PC-9 (cell line): ENCODE data around the gene ZNF462. TPM values are rescaled to one million over a fixed set of nuclear protein-coding genes. Genes with fewer than 3 reads are reported as not detected.

Experiments
- BruUV-seq: library from RNA; stranded (reverse); fragments of 400-500 nt; replicated peaks from 2 replicates; lab custom pipeline; 2021; lab: Mats Ljungman, UMichigan
- CTCF ChIA-PET: fragments of 300-600 bp; sonication (Branson Sonifier 250); formaldehyde crosslinking; loops from one replicate; lab custom pipeline; 2022; ENCODE audit warnings: antibody characterized with exemption; lab: Charles Lee
- POLR2A ChIA-PET: fragments of 300-600 bp; sonication (Branson Sonifier 250); formaldehyde crosslinking; loops from one replicate; lab custom pipeline; 2022; ENCODE audit warnings: antibody characterized with exemption; ENCODE audit not compliant: unreplicated experiment; lab: Charles Lee
- DNase-seq, 2 experiments: peaks; one replicate each; pipeline versions ENCODE4 v3.0.0 to v3.0.0-alpha.2; 2015 to 2022; ENCODE audit warnings: mixed read lengths in 1 of 2
- H2AFZ ChIP-seq: fragments of 200-600 bp; sonication (generic); 2 replicates; pipeline ENCODE4 v1.8.1; 2017; ENCODE audit warnings: antibody characterized with exemption
- H3F3A ChIP-seq: fragments of 200-600 bp; sonication (generic); 2 replicates; pipeline ENCODE4 v1.8.1; 2017; ENCODE audit warnings: antibody characterized with exemption, mild to moderate bottlenecking, low read depth; ENCODE audit not compliant: insufficient read depth
- H3K27ac ChIP-seq: fragments of 200-600 bp; sonication (generic); 2 replicates; pipeline ENCODE4 v1.6.1; 2016; ENCODE audit warnings: mixed run types
- H3K27me3 ChIP-seq: fragments of 200-600 bp; sonication (generic); 2 replicates; pipeline ENCODE4 v1.6.1; 2016; ENCODE audit warnings: low read depth, mixed run types; ENCODE audit not compliant: insufficient read depth
- H3K36me3 ChIP-seq: fragments of 200-600 bp; sonication (generic); 2 replicates; pipeline ENCODE4 v1.6.1; 2016; ENCODE audit warnings: low read depth, mixed run types
- H3K4me1 ChIP-seq: fragments of 200-600 bp; sonication (generic); replicated peaks from 2 replicates; pipeline ENCODE4 v1.6.1; 2016; ENCODE audit warnings: mixed run types; ENCODE audit not compliant: insufficient read depth
- H3K4me2 ChIP-seq: fragments of 200-600 bp; sonication (generic); 2 replicates; pipeline ENCODE4 v1.6.1; 2017; ENCODE audit warnings: mixed run types
- H3K4me3 ChIP-seq: fragments of 200-600 bp; sonication (generic); 2 replicates; pipeline ENCODE4 v1.6.1; 2016; ENCODE audit warnings: mixed run types
- H3K79me2 ChIP-seq: fragments of 200-600 bp; sonication (generic); 2 replicates; pipeline ENCODE4 v1.6.1; 2017; ENCODE audit warnings: low read depth, mixed run types
- H3K9me2 ChIP-seq: fragments of 200-600 bp; sonication (generic); 2 replicates; pipeline ENCODE4 v1.8.1; 2017; ENCODE audit warnings: mild to moderate bottlenecking; ENCODE audit not compliant: insufficient read depth
- H3K9me3 ChIP-seq: fragments of 200-600 bp; sonication (generic); 2 replicates; pipeline ENCODE4 v1.8.1; 2016; ENCODE audit warnings: low read depth; ENCODE audit not compliant: insufficient read depth
- H4K20me1 ChIP-seq: fragments of 200-600 bp; sonication (generic); 2 replicates; pipeline ENCODE4 v1.8.1; 2017; ENCODE audit not compliant: insufficient read depth
- EZH2 ChIP-seq: fragments of 200-600 bp; sonication (generic); IDR thresholded peaks from 2 replicates; pipeline ENCODE4 v1.8.0; 2017; ENCODE audit warnings: antibody characterized with exemption, low read depth
- intact Hi-C: fragments of 100-400 bp; cut with micrococcal nuclease; formaldehyde crosslinking; loops from one replicate; pipeline ENCODE4 v1.10.0; 2022; ENCODE audit not compliant: unreplicated experiment
- total RNA-seq: library from RNA; stranded (reverse); gene quantifications from 2 replicates; pipeline ENCODE4 v1.2.3, GENCODE V29; 2021
- TF ChIP-seq, protein P1 (sequence below): fragments of 200-600 bp; sonication (generic); conservative IDR thresholded peaks from 2 replicates; pipeline ENCODE4 v1.6.1; 2017; ENCODE audit warnings: mixed run types, antibody characterized with exemption, mild to moderate bottlenecking, moderate library complexity

The ZNF462 gene
- total RNA-seq, 1 experiment from 2014 or later = 4.8 TPM

DNA sequence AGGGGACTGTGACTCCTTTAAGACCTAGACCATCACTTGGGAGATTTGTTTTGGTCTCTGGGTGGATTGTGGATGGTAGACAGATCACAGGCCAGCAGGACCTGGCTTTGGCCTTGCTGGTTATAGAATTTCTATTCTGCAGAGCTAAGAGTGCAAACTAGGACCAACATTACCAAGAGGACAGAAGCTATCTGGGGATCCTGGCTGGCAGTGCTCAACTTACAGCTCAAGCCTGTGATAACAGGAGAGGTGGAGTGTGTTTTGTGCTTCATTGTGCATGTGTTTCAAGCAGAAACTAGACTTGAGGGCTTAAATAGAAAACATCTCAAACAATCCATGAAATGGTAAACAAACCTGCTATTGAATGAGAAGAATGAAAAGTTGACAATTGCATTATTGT, 106.7 kb downstream of the ZNF462 start:
- Histone ChIP-seq H3K4me1 (peaks cover 11% of the 10 kb centered on the region), H3F3A (no peaks in the 10 kb centered on the region), H3K9me3 (no peaks in the 10 kb centered on the region), H3K27me3 (no peaks in the 10 kb centered on the region), H4K20me1 (no peaks in the 10 kb centered on the region), H3K4me3 (no peak overlapping the region), H2AFZ (no peak overlapping the region), H3K9me2 (no peaks in the 10 kb centered on the region), H3K4me2 (no peak overlapping the region), H3K27ac (no peak overlapping the region), H3K36me3 (no peaks in the 10 kb centered on the region), H3K79me2 (no peaks in the 10 kb centered on the region)
- TF ChIP-seq, protein P1, sequence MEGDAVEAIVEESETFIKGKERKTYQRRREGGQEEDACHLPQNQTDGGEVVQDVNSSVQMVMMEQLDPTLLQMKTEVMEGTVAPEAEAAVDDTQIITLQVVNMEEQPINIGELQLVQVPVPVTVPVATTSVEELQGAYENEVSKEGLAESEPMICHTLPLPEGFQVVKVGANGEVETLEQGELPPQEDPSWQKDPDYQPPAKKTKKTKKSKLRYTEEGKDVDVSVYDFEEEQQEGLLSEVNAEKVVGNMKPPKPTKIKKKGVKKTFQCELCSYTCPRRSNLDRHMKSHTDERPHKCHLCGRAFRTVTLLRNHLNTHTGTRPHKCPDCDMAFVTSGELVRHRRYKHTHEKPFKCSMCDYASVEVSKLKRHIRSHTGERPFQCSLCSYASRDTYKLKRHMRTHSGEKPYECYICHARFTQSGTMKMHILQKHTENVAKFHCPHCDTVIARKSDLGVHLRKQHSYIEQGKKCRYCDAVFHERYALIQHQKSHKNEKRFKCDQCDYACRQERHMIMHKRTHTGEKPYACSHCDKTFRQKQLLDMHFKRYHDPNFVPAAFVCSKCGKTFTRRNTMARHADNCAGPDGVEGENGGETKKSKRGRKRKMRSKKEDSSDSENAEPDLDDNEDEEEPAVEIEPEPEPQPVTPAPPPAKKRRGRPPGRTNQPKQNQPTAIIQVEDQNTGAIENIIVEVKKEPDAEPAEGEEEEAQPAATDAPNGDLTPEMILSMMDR = no peak
- no peak for TF ChIP-seq EZH2
- intact Hi-C loops = no loop called here
- no TSS peak for BruUV-seq
- no peak for DNase-seq
- ChIA-PET CTCF (no interaction called here), POLR2A (no interaction called here)

DNA sequence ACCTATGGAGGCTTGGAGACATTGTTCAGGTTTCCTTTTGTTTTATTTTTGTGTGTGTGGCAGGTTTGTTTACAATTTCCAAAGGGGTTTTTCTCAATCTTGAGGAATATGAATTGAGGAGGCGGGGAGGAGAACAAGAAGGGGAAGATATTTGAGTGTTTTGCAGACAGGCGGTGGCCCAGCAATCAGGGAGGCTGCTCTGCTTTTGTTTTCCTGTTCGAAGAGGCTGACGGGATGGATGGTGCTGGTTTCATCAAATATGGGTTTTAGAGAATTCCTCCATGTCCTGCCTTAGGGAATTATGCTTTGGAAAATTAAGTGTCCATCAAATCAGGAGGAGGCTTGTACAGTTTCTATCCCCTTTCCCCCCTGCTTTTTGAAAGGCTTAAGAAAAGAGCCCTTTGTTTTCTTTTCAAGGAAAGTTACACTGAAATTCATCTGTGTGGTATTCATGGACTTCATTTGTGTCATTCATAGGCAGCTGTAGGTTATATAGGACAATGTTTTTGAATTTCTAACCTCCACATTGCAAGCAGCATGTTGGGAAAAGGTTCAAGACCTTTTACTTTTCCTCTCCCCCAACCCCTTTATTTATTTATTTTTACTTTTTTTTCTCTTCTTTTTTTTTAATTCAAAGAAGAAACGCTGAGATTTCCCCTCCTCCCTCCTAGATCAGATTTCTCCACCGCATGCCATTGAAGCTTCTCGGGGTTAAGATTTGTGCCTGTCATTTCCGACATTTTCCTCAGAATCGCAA, 107.4 kb downstream of the ZNF462 start:
- Histone ChIP-seq H3K4me2 (no peak overlapping the region), H3K79me2 (no peaks in the 10 kb centered on the region), H3K9me3 (no peaks in the 10 kb centered on the region), H3K4me3 (no peak overlapping the region), H3F3A (no peaks in the 10 kb centered on the region), H3K4me1 (peaks cover 11% of the 10 kb centered on the region), H3K27me3 (no peaks in the 10 kb centered on the region), H2AFZ (no peak overlapping the region), H3K36me3 (no peaks in the 10 kb centered on the region), H4K20me1 (no peaks in the 10 kb centered on the region), H3K9me2 (no peaks in the 10 kb centered on the region), H3K27ac (no peak overlapping the region)
- ChIA-PET POLR2A (no interaction called here), CTCF (no interaction called here)
- no peak for TF ChIP-seq EZH2
- TF ChIP-seq, protein P1 = no peak
- no TSS peak for BruUV-seq
- DNase-seq = no peak
- intact Hi-C loops = no loop called here

DNA sequence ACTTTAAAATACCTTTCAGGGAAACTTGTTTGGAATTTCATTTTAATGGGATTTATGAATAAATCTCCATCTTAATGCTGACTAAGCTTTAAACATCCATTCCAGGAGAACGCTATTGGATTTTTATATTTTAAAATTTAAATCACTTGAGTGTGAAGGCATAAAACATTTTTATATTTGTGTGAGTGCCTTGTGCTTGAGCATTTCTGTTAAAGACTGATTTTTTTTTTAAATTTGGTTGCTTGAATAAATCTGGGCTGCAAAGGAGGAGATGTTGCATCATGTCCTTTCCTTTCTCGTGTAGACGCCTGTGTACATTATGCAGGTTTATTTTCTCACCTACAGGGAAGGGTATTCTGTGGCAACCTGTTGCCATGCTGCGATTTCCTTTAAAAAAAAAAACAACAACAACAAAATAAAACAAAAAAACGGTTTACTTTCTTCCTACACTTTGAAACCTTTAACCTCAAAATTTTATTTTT, 108.1 kb downstream of the ZNF462 start:
- no peaks in the 10 kb centered on the region for H3K36me3 ChIP-seq
- H3K4me3 ChIP-seq = no peak overlapping the region
- H2AFZ ChIP-seq = no peak overlapping the region
- ChIA-PET POLR2A (no interaction called here), CTCF (no interaction called here)
- no peak overlapping the region for H3K4me2 ChIP-seq
- H3K79me2 ChIP-seq = no peaks in the 10 kb centered on the region
- no peaks in the 10 kb centered on the region for H3K27me3 ChIP-seq
- DNase-seq = no peak
- no peak overlapping the region for H3K27ac ChIP-seq
- TF ChIP-seq, protein P1 = no peak
- TF ChIP-seq EZH2 = no peak
- no peaks in the 10 kb centered on the region for H4K20me1 ChIP-seq
- H3K9me3 ChIP-seq = no peaks in the 10 kb centered on the region
- intact Hi-C loops = no loop called here
- H3F3A ChIP-seq = no peaks in the 10 kb centered on the region
- no TSS peak for BruUV-seq
- H3K4me1 ChIP-seq = peaks cover 9% of the 10 kb centered on the region
- H3K9me2 ChIP-seq = no peaks in the 10 kb centered on the region
